Activated CD4-positive, CD25-positive, alpha-beta regulatory T cell treated with anti-CD3 and anti-CD28 coated beads, Interleukin-2, amount 50 U/mL, for 16 hours (primary cell): Measurements from ENCODE around the gene KIAA1217.

Source experiments
- DNase-seq: peaks from one replicate; pipeline ENCODE4 v3.0.0-alpha.2; 2020; ENCODE audit warnings: low read depth, low spot score

Gene KIAA1217

GRCh38 chr10:24208661-24209431 lies at the start of gene KIAA1217:
TSS of gene KIAA1217 (plus strand) at chr10:24209138. CDS start at chr10:24209194, 56 bp downstream.
- no peak for DNase-seq

- DNase-seq, result no peak
Observed at GRCh38 chr10:24162206-24162985, 46.5 kb upstream of the KIAA1217 start.

- DNase-seq, result no peak
Observed at GRCh38 chr10:24163485-24163884, 45.5 kb upstream of the KIAA1217 start.

- DNase-seq, result no peak
Observed at GRCh38 chr10:24168258-24169170, 40.4 kb upstream of the KIAA1217 start.

- DNase-seq, result no peak
Observed at GRCh38 chr10:24170199-24170598, 38.7 kb upstream of the KIAA1217 start.

- no peak for DNase-seq
Observed at GRCh38 chr10:24172909-24173308, 36.0 kb upstream of the KIAA1217 start.

GRCh38 chr10:24174014-24174413 lies 34.9 kb upstream of the KIAA1217 start:
- no peak for DNase-seq

GRCh38 chr10:24176658-24177057 lies 32.3 kb upstream of the KIAA1217 start:
- no peak for DNase-seq

GRCh38 chr10:24177636-24178035 lies 31.3 kb upstream of the KIAA1217 start:
- DNase-seq, result no peak

GRCh38 chr10:24180891-24181290 lies 28.0 kb upstream of the KIAA1217 start:
- DNase-seq, result no peak

- no peak for DNase-seq
Observed at GRCh38 chr10:24184455-24184854, 24.5 kb upstream of the KIAA1217 start.

- no peak for DNase-seq
Observed at GRCh38 chr10:24193330-24193729, 15.6 kb upstream of the KIAA1217 start.

GRCh38 chr10:24197263-24197662 lies 11.7 kb upstream of the KIAA1217 start:
- no peak for DNase-seq

- no peak for DNase-seq
Observed at GRCh38 chr10:24201503-24202180, 7.3 kb upstream of the KIAA1217 start.

GRCh38 chr10:24202181-24202570 lies 6.8 kb upstream of the KIAA1217 start:
- DNase-seq, result no peak

GRCh38 chr10:24205821-24206220 lies 3.1 kb upstream of the KIAA1217 start:
- DNase-seq, result no peak

- no peak for DNase-seq
Observed at GRCh38 chr10:24206334-24206733, 2.6 kb upstream of the KIAA1217 start.

GRCh38 chr10:24206926-24207325 lies 2.0 kb upstream of the KIAA1217 start:
- DNase-seq, result no peak

- DNase-seq, result no peak
Observed at GRCh38 chr10:24207341-24207740, 1.6 kb upstream of the KIAA1217 start.

- DNase-seq, result no peak
Observed at GRCh38 chr10:24207781-24208611, 942 bp upstream of the KIAA1217 start.

GRCh38 chr10:24209432-24209771 lies 464 bp downstream of the KIAA1217 start:
- no peak for DNase-seq
